HG03460 (cell line): Measurements from ENCODE around the gene COL6A1.

Experiments
- ATAC-seq: cut with Tn5 transposase; IDR thresholded peaks from one replicate; pipeline ENCODE4 v1.9.1; 2021; ENCODE audit not compliant: unreplicated experiment

Gene COL6A1, protein sequence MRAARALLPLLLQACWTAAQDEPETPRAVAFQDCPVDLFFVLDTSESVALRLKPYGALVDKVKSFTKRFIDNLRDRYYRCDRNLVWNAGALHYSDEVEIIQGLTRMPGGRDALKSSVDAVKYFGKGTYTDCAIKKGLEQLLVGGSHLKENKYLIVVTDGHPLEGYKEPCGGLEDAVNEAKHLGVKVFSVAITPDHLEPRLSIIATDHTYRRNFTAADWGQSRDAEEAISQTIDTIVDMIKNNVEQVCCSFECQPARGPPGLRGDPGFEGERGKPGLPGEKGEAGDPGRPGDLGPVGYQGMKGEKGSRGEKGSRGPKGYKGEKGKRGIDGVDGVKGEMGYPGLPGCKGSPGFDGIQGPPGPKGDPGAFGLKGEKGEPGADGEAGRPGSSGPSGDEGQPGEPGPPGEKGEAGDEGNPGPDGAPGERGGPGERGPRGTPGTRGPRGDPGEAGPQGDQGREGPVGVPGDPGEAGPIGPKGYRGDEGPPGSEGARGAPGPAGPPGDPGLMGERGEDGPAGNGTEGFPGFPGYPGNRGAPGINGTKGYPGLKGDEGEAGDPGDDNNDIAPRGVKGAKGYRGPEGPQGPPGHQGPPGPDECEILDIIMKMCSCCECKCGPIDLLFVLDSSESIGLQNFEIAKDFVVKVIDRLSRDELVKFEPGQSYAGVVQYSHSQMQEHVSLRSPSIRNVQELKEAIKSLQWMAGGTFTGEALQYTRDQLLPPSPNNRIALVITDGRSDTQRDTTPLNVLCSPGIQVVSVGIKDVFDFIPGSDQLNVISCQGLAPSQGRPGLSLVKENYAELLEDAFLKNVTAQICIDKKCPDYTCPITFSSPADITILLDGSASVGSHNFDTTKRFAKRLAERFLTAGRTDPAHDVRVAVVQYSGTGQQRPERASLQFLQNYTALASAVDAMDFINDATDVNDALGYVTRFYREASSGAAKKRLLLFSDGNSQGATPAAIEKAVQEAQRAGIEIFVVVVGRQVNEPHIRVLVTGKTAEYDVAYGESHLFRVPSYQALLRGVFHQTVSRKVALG

DNA sequence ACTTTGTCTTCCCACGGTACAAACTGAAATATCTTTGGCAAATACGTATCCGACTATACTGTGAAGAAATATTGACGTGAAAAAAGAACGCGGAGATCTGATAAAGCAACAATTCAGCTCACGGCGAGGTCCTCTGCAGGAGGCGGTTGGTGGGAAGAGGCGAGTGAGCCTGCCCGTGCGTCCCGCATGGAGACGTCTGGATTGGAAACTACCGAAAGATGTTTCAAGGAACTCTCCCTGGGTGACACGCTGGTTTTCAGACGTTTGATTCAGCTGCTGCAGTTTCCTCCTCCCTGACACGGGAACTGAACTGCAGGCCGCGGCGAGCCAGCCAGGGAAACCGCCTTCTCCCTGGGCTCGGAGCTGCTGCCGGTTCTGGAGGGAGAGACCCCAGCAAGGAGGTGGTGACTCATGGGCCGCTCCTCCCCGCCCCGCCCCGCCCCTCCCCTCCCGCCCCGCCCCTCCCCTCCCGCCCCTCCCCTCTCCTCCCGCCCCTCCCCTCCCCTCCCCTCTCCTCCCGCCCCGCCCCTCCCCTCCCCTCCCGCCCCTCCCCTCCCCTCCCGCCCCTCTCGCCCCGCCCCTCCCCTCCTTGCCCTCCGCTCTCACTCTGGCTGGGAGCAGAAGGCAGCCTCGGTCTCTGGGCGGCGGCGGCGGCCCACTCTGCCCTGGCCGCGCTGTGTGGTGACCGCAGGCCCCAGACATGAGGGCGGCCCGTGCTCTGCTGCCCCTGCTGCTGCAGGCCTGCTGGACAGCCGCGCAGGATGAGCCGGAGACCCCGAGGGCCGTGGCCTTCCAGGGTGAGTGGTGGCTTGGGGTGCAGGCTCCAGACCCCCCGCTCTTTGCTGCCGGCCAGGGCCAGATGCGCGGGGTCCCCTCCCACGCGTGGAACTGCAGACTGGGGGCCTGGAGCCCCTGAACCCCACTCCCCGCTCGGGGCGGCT lies at the start of gene COL6A1:
COL6A1 (plus strand) TSS at position 620 of the 941 bp plus-strand sequence; CDS start at position 701, 81 bp downstream.
- ATAC-seq: no peak

DNA sequence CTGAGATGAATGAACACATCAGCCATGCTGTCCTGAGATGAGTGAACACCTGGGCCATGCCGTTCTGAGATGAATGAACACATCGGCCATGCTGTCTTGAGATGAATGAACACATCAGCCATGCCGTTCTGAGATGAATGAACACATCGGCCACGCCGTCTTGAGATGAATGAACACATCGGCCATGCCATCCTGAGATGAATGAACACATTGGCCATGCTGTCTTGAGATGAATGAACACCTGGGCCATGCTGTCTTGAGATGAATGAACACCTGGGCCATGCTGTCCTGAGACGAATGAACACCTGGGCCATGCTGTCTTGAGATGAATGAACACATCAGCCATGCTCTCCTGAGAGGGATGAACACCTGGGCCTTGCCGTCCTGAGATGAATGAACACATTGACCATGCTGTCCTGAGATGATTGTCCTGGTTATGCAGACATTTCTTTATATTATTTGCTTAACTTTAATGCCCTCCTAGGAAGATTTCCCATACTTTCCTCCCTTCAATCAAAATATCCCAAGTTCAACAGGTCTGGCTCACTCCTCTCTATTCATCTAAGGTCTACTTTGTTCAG lies 48.6 kb upstream of the COL6A1 start:
- no peak for ATAC-seq

DNA sequence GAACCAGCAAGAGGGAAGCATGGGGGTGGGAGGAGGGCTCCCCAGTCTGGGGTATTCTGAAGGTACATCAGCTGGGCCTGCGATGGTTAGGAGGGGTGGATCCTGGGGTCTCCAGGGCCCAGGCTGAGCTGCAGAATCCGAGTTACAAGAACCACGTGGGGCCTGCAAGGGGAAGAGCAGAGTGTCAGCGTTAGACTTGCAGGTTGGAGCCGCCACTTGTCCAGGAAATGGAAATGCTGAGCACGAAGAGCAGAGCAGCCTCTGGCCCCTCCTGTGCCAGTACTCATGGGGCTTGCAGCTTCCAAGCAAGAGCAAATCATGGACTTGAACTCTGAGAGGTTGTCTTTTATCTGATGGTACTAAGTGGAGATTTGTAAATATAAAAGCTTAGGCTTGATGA lies 47.5 kb upstream of the COL6A1 start:
- ATAC-seq: no peak

DNA sequence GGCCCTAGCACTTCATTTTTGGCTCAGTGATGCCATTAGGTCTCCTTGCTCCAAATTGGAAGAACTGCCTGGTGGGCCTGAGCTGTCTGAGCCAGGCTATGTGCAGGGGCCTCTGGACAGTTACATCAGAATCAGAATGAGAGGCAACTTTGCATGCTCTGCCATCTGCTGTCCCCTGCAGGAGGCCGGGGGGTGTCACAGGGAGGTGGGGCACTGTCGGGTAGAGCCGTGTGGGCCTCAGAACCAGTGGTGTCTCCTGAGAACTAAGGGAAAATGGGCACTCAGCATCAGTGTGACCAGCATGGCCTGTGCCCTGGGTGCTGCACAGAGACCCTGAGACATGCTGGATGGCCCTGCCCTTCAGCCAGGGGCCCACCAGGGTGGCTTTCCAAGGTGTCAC lies 47.0 kb upstream of the COL6A1 start:
- no peak for ATAC-seq

DNA sequence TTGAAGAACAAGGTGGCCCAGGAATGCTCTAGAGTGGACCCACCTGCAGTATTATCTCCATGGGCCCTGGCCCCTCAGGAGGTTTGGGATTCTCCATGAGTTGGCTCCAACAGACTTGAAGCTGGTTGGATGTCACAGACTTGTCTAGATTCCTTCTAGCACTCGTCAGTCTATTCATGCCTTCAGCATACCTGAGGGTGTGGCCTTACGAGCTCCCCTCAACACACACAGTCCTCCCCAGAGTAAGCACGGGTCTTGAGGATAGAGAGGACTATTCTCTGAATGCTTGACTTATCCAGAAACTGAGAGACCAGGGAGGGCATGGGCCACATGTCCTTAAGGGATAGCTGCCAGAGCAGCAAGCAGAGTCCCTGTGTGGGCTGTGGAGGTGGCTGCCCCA lies 45.9 kb upstream of the COL6A1 start:
- no peak for ATAC-seq

DNA sequence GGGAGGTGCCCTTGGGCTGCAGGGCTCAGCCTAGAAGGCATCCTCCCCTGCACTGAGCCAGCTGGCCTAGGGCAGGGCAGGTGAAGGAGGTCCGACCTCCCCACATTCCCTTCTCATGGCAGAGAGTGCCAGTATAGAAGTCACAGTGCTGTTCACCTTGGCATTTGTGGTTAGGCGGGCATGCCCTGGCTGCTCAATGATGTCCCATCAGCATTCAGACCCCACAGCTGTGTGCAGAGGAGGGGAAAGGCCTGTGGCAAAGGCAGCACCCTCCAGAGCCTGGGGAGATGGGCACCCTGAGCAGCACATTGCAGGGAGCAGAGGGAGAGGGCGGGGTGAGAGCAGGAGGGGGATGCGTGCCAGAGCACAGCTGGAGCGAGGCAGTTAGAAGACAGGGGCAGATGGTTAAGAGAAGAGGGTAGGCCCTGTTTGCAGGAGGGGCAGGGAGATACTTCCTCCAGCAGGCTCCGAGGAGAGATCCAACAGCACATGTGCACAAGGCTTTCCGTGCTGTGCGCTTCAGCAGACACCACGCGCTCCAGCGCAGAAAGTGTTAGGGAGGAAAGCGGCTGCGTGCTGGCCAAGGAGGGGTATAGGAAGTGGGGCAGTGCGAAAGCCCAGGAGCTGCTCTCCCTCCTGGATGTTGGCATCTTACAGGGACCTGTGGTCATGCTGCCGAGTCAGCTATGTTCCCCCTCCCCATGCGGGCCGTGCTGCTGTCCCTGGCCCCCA lies 43.7 kb upstream of the COL6A1 start:
- no peak for ATAC-seq

DNA sequence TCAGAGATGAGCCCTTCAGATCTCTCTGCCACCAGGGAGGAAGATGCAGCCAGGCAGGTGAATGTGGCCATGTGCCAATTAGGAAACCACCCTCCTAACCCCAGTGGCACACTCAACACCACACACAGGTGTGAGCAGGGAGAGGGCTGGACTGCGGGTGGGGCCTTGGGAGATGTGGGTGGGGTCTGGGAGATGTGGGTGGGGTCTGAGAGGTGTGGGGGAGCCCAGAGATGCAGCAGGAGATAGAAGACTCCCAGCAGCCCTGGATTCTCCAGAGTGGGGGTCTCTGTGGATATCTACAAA lies 43.2 kb upstream of the COL6A1 start:
- ATAC-seq: no peak

DNA sequence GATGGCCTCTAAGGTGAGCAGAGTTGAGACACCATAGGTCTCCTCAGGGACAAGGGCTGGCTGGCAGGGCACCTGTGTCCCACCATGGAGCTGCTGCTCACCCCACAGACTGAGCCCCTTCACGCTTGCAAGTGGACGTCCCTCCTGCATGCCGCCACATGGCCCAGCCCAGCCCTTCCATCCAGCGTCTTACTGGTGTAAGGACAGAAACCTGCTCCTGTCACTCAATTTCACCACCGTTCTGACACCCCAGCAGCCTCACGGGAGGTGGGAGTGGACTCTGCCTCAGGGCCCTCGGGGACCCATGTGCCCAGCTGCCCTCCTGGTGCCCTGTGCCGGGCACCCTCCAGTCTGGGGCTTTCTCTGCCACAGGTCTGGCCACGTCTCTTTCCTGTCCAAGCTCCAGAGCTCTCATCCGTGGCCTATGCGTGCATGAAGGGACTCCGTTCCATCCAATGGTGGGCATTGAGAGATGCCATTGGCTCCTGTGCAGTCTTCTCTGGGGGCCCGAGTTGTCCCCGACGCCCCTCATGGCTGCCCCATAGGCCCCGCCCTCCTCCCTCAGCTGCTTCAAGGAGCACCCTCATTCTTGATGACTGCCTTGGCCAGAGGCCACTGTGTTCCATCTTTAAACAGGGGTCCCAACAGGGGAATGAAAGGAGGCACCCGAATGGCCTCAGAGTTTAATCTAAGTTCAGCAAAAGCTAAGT lies 42.6 kb upstream of the COL6A1 start:
- no peak for ATAC-seq

DNA sequence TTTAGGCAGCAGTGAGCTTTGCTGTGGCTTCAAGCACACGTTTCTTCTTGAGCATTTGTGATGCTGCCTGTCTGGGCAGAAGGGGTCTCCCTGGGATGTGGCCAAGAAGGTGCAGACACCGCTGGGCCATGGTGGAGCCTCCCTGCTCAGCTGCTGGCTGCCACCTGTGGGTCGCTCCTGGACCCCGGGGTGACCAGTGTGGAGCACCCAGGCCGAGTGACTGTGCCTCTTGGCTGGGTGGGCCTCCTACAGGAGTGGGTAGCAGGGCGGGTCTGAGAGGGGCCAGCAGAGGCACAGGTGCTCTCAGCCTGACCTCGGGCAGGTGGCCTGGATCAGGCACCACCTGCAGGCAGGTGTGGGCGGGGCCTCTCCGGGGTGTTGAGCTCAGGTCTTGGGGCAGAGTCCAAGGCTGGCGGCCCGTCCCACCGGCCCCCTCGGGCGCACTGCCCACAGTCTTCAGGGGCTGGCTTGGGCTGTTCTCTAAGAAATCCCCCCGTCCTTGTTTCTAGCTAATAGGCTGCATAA lies 42.0 kb upstream of the COL6A1 start:
- ATAC-seq: no peak

DNA sequence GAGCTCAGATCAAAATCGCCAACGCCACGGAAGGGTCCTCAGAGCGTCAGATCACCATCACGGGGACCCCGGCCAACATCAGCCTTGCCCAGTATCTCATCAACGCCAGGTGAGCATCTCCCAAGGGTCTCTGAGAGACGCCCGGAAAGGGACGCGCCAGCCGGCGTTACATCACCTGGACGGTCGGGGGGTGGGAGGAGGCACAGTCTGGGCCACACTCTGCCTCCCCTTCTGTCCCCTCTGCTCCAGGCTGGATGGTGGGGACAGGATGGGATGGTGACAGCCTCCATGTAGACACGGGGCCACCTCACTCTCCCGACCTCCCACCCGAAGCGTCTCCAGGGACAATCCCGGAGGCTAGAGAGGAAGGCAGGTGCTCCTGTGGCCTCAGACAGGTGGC lies 41.5 kb upstream of the COL6A1 start:
- ATAC-seq: no peak

DNA sequence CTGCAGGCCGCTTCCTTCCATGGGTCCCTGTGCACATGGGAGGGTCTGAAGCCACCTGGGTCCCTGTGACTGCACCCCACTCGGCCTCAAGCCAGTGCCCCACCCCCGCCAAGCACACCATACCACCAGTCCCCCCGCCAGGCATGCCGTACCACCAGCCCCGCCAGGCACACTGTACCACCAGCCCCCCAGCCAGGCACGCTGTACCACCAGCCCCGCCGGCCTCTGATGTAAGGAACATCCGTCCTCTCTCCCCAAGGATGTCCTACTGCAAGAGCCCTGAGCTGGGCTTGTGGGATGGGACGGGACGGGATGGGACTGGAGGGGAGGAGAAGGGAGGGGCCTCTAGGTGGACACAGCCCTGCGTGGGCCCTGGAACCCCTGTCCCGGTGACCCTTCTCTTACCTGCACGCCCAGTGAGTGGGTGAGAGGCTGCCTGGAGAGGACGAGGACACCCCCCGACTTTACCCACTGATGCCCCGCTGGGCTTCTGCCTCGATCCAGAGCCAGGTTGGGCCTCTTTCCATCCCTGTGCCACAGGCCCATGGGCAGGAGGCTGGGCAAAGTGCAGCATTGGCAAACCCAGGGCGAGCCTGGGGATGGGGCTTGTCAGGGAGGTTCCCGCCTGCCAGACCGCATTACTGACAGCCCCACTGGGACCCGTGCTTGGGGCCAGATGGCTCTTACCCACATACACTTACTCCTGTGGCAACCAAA lies 40.8 kb upstream of the COL6A1 start:
- no peak for ATAC-seq

DNA sequence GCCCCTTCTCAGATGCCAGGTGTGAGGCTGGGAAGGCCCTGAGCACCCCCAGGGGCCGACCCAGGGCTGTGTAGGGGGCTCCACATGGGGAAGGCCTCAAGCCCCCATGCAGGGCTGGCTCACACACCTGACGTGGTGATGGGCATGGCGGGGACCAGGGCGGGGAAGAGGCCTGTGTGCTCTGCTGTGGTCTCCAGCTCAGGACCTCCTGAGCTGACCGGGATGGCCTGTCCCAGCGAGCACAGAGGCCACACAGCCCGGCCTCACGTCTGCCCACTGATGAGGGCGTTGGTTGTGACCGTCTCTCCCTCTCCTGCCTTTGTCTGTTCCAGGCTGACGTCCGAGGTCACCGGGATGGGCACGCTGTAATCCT lies 40.2 kb upstream of the COL6A1 start:
- ATAC-seq: no peak

DNA sequence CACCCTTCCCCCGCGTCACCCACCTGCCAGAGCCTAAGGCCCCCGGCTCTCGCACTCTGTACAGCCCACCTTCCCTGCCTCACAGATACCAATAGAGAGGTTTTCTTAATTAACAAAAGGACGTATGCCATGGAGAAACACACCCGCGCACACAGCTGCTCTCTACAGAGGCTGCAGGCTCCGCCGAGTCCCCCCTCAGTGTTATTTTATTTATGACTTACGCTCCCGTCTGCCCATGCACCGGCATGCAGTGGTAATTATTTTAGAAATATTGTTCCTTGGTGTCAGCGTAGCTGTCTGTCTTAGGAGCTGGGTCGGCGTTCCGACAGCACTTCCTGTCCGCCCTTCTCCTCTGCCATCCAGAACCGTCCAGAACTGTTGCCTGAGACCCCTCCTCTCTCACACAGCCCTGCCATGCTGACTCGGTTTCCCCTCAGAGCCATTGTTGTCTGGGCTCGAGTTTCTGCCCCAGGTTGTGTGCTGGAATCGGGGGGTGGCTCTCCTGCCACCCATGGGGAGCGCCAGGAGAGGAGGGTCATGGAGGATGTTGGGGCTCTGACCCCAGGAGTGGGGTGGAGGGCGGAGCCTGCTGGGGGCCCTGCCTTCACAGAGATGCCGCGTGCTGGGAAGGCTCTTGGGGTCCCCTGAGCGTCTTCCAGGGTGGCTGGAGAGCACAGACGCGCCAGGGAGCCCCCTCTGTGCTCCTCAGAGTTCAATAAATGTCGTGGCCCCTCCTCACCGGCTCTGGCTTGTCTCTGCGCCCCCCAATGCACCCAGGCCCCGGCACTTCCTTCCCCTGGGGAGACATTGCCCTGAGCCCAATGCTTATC lies 39.6 kb upstream of the COL6A1 start:
- no peak for ATAC-seq

DNA sequence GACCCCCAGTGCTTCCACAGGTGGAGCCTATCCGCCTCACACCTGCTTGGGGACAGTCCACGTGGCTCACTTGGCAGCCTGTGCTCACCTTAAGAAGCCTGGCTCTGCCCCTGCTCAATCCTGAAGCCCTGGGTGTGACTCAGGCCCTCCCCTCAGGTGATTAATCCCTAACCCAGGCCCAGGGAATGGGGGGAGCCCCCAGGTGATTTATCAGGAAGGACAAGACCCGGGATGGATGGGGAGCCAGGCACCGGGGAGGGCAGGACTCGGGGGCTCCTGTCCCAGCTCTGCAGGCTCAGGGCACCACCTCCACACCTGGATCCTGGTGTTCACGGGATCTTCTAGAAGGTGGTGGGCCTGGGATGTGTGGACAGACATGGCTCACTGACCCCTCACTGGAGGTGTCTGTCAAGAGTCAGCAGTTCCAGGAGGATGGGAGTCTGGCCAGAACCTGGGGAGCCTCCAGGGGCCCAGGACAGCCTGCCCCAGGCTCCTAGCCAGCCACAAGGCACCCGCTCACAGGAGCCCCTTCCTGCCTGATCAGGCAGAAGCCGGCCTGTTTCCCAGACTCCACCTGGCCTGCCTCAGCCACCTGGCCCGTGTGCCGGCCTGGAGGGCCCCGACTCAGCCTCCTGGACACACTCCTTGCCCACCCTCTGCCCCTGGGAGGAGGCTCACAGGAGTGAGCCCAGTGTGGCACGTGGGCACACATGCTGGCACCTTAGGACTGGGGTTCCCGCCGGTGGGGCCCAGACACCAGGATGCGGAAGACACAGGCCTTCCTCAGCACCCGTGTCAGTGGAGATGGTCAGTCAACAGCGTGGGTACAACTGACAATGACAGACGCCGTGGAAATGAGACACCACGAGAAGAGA lies 38.6 kb upstream of the COL6A1 start:
- ATAC-seq: no peak

DNA sequence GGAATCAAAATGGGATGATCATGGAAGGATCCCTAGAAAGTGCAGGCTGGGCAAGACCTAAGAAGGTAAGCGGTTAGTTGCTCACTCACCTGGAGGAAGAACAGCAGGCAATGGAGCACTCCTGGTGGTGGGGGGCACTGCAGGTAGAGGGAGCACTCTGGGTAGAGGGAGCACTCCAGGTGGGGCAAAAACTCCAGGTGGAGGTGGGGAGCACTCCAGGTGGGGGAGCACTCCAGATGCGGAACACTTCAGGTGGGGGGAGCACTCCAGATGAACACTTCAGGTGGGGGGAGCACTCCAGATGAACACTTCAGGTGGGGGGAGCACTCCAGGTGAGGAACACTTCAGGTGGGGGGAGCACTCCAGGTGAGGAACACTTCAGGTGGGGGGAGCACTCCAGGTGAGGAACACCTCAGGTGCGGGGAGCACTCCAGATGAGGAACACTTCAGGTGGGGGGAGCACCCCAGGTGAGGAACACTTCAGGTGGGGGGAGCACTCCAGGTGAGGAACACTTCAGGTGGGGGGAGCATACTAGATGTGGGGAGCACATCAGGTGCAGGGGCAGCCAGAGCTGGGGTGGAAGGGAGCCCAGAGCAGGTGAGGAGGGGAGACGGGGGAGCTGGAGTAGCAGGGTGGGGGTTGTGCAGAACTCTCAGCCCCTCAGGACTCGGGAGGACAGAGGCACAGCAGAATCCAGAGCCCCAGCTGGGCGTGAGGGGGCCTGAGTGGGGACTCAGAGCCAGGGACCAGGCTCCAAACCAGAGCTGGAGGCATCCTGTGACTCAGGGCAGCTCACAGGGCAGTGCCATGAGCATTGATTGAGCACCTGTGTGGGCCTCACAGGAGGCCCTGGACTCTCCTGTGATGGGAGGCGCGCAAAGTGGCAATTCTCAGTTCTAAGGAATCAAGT lies 37.7 kb upstream of the COL6A1 start:
- ATAC-seq: no peak

DNA sequence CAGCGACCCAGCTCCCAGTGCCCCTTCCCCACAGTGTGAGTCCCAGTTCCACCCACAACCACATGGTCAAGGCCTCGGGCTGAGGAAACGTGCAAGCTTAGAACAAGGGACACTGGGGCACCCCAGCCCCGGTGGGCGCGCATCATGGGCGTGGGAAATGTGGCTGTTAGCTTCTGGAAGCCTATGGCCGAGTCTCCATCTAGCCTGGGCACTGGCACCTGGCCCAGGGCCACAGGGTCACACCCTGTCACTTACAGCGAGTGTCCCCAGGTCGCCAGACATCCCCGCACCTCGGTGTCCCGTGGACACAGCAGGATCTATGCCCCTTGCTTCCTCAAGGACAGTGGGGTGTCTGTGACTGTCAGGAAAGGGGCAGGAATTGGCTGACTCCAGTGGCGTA lies 37.0 kb upstream of the COL6A1 start:
- ATAC-seq: no peak
